Measurements from ENCODE around the gene TVP23A.
"Not testable (repeated sequence)": the region's sequence is repeated elsewhere in the genome, so short reads cannot be mapped to it uniquely, and the experiment has no call there.

TVP23A gene

GRCh38 chr16:10836174-10836853 lies 17.7 kb upstream of the TVP23A start:
- DNase-seq (ENCODE audit: low spot score) = no peak

- DNase-seq (ENCODE audit: low spot score) = no peak
These were observed 16.8 kb upstream of the TVP23A start for GRCh38 chr16:10835281-10835931.

GRCh38 chr16:10834766-10835165 lies 16.2 kb upstream of the TVP23A start:
- DNase-seq (ENCODE audit: low spot score) = no peak

GRCh38 chr16:10834130-10834529 lies 15.5 kb upstream of the TVP23A start:
- no peak for DNase-seq (ENCODE audit: low spot score)

DNA sequence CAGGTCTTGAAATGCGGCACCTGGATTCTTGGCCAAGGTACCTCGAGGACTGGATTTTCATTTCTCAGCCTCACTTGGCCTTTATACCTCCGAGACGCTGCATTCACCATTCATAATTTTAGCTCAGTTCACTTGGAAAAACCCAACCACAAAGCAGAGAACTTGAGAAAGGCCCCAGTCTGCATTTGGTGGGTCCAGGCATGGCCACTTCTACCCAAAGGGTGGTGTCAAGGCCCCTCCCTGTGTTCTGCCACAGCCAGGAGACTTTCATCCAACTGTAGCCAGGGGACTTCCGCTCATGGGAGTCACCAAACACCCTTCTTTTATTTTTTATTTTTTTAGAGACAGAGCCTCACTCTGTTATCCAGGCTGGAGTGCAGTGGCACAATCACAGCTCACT lies 14.7 kb upstream of the TVP23A start:
- DNase-seq (ENCODE audit: low spot score) = no peak

DNA sequence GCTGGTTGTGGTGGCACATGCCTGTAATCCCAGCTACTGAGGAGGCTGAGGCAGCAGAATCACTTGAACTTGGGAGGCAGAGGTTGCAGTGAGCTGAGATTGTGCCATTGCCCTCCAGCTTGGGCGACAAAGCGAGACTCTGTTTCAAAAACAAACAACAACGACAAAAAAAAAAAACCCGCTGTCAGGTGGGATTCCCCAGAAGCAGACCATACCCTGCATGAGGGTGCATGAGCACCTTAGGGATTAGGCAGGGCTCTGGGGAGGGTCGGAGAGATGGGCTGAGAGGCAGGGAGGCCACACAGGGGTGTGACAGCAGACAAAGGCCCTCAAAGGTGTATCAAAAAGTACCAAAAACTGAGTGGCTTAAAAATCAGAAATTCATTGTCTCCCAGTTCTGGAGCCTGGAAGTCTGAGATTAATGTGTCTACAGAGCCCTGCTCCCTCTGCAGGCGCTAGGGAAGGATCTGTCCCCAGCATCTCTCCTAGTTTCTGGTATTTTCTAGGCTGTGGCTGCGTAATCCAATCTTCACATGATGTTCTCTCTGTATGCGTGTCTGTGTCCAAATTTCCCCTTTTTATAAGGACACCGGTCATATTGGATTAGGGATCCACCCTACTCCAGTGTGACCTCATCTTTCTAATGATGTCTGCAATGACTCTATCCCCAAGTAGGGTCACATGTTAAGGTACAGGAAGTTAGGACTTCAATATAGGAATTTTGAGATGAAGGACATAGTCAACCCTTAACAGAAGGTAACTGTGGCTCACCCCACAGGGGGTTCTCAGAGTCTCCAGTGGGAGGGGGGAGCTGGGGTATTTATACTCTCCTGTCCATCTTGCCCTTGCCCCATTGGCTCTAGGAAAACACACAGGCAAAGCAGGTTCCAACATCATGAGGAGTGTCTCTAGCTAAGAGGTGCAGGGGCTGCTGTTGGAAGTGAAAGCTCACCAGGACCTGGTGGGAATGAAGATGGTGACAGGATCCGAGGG lies 13.6 kb upstream of the TVP23A start:
- DNase-seq (ENCODE audit: low spot score) = no peak

- not testable (repeated sequence) for DNase-seq (ENCODE audit: low spot score)
These were observed 11.6 kb upstream of the TVP23A start for GRCh38 chr16:10830240-10830639.

DNA sequence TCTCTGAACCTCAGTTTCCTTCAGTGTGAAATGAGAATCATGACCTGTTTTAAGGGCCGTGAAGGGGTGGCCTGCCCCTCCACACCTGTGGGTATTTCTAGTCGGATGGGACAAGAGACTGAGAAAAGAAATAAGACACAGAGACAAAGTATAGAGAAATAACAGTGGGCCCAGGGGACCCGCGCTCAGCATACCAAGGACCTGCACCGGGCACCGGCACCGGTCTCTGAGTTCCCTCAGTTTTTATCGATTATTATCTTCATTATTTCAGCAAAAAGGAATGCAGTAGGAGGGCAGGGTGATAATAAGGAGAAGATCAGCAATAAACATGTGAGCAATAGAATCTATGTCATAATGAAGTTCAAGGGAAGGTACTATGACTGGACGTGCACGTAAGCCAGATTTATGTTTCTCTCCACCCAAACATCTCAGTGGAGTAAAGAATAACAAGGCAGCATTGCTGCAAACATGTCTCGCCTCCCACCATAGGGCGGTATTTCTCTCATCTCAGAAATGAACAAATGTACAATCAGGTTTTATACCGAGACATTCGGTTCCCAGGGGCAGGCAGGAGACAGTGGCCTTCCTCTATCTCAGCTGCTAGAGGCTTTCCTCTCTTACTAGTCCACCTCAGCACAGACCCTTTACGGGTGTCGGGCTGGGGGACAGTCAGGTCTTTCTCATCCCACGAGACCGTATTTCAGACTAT lies 10.9 kb upstream of the TVP23A start:
- DNase-seq (ENCODE audit: low spot score) = not testable (repeated sequence)

- no peak for DNase-seq (ENCODE audit: low spot score)
These were observed 10.3 kb upstream of the TVP23A start for GRCh38 chr16:10828851-10829366.

GRCh38 chr16:10827691-10828341 lies 9.2 kb upstream of the TVP23A start:
- no peak for DNase-seq (ENCODE audit: low spot score)

DNA sequence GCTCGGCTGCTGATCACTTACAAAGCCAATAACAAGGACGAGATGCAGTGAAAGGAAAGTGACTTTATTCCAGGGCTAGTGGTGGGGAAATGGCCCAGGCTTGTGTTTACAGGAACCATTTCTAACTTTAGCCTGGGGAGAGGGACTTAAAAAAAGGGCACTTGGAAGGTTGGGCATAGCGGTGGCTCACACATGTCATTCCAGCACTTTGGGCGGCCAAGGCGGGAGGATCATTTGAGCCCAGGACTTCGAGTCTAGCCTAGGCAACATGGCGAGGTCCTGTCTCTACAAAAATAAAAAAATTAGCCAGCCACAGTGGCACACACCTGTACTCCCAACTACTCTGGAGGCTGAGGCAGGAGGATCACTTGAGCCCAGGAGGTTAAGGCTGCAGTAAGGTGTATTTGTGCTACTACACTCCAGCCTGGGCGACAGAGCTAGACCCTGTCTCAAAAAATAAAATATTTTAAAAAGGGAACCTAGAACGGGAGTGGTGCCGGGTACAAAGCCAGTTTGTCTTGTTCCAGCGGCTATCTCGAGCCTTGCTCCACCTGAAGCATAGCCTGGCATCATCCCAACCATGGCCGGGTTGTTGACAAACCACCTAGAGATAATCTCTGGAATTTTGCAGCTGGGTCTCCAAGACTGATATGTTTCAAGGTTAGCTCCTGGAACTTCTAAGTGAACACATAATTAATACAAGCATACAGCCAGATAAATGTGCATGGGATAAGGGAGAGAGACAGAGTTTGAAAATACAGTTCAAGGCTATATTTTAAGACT lies 5.7 kb upstream of the TVP23A start:
- DNase-seq (ENCODE audit: low spot score) = no peak

DNA sequence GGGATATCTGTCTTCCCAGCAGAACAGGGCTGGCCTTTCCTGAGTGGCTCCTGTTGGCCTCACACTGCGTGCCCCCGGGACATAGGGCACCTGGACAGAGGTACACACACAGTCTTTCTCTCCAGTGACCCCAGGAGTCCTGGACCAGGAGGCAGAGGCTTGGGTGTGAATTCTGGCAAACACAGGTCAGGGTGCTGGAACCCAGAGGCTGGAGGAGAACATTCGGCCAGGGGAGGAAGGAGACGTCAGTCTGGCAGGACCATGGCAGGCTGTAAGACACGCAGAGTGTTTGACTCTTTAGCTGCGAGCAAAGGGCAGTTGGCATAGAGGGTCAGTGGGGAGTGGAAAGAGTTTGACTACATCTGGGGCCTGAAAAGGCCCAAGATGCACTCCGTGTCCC lies 4.1 kb upstream of the TVP23A start:
- no peak for DNase-seq (ENCODE audit: low spot score)

- no peak for DNase-seq (ENCODE audit: low spot score)
These were observed 2.0 kb upstream of the TVP23A start for GRCh38 chr16:10820546-10820945.

DNA sequence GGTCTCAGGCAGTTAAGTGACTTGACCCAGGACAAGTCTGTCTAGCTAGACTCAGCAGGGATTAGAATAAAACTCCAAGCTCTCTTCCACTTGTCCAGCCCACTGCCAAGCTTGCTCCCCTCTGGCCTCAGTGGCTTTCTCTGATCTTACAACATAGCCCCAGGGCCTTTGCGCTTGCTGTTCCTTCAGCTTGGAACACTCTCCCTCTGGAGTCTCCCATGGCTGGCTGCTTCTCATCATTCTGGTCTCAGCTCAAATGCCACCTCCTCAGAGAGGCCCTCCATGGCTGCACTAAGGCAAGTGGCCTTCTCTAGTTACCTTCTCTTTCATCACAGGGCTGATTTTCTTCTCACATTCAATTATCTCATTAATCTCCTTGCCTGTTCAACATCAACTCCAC lies 1.1 kb downstream of the TVP23A start:
- peak; percentile 36 for DNase-seq (ENCODE audit: low spot score)

DNA sequence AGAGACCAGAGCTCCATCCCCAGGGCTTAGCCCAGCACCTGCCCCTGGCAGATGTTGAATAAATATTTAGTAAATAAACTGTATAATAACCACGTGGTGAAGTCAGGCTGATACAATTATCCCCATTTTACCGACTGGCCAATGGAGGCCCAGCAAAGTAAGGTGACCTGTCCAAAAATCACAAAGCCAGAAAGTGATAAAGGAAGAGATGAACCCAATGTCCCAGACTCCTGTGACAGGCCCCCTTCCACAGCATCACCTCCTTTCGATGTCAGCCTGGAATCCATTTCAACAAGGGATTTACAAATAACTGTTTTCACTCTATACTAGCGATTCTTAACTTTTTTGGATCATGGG lies 5.5 kb downstream of the TVP23A start:
- no peak for DNase-seq (ENCODE audit: low spot score)

DNA sequence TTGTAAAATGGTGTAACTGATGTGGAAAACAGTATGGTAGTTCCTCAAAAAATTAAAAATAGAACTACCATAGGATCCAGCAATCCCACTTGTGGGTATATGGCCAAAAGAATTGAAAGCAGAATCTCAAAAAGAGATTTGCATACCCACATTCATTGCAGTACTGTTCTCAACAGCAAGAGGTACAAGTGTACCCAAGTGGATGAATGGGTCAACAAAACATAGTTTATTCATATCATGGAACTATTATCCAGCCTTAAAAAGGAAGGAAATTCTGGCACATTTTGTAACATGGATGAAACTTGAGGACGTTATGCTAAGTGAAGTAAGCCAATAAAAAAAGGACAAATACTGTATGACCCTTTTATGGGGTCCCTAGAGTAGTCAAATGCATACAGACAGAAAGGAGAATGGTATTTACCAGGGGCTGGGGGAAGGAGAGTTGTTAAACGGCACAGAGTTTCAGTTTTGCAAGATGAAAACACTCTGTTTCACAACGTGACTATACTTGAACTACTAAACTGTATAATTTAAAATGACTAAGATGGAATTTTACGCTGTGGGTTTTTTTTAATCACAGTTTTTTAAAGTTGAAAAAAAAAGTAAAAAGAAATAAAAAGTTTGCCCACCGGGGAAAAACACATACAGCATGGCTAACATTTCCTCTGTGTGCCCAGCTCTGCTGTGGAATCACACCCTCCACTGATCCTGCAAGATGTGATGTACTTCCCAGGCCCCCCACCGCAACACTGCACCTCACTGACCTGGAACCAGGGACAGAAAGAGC lies 6.1 kb downstream of the TVP23A start:
- DNase-seq (ENCODE audit: low spot score) = no peak

- no peak for DNase-seq (ENCODE audit: low spot score)
These were observed 8.9 kb downstream of the TVP23A start for GRCh38 chr16:10809706-10810105.

- DNase-seq (ENCODE audit: low spot score) = no peak
These were observed 9.7 kb downstream of the TVP23A start for GRCh38 chr16:10808850-10809249.

- DNase-seq (ENCODE audit: low spot score) = no peak
These were observed 10.4 kb downstream of the TVP23A start for GRCh38 chr16:10808218-10808617.

Data from SK-N-DZ (cell line).